IMR-90 (cell line): ENCODE data around the gene METTL24. TPM values are rescaled to one million over a fixed set of nuclear protein-coding genes. Genes with fewer than 3 reads are reported as not detected.

Source experiments
- ATAC-seq: fragments of 200-7000 bp; cut with Tn5 transposase; 2 replicates; pipeline ENCODE4 v1.9.1; 2020; ENCODE audit warnings: low read depth, mild to moderate bottlenecking, moderate library complexity
- BruUV-seq: library from RNA; stranded (reverse); fragments of 400-500 nt; replicated peaks from 2 replicates; lab custom pipeline; 2021; lab: Mats Ljungman, UMichigan
- CTCF ChIA-PET: fragments of 300-600 bp; formaldehyde crosslinking; extraction: SDS; loops from one replicate; lab custom pipeline; 2021; ENCODE audit warnings: antibody characterized with exemption; lab: Yijun Ruan, JAX
- POLR2A ChIA-PET: fragments of 300-600 bp; sonication (Branson Sonifier 250); formaldehyde crosslinking; loops from one replicate; lab custom pipeline; 2022; ENCODE audit warnings: antibody characterized with exemption; ENCODE audit not compliant: unreplicated experiment; lab: Charles Lee
- DNase-seq: peaks from one replicate; pipeline ENCODE4 v3.0.0; 2013
- H2AFZ ChIP-seq: replicated peaks from 2 replicates; pipeline ENCODE3; 2013; ENCODE audit warnings: low read length, mild to moderate bottlenecking; ENCODE audit not compliant: poor library complexity
- H2AK5ac ChIP-seq: 2 replicates; pipeline ENCODE4 v1.6.1; 2013; ENCODE audit warnings: low read depth, low read length, inconsistent platforms
- H2AK9ac ChIP-seq: replicated peaks from 2 replicates; pipeline ENCODE3; 2013; ENCODE audit warnings: mild to moderate bottlenecking, low read depth, low read length, moderate library complexity; ENCODE audit not compliant: poor library complexity
- H2BK120ac ChIP-seq: 2 replicates; pipeline ENCODE4 v1.6.1; 2013; ENCODE audit warnings: low read depth, low read length, inconsistent platforms
- H2BK15ac ChIP-seq: 3 replicates; pipeline ENCODE4 v1.6.1; 2013; ENCODE audit warnings: low read depth, low read length, inconsistent platforms
- H2BK20ac ChIP-seq: 2 replicates; pipeline ENCODE4 v1.6.1; 2013; ENCODE audit warnings: low read depth, mild to moderate bottlenecking, inconsistent platforms, low read length, moderate library complexity
- H2BK5ac ChIP-seq: 2 replicates; pipeline ENCODE4 v1.6.1; 2013; ENCODE audit warnings: mild to moderate bottlenecking, low read depth, low read length, inconsistent platforms; ENCODE audit not compliant: poor library complexity, severe bottlenecking
- H3K14ac ChIP-seq: replicated peaks from 2 replicates; pipeline ENCODE4 v1.6.1; 2013; ENCODE audit warnings: low read depth, low read length, inconsistent platforms
- H3K18ac ChIP-seq: 2 replicates; pipeline ENCODE4 v1.6.1; 2013; ENCODE audit warnings: low read depth, low read length, control low read depth
- H3K23ac ChIP-seq: 2 replicates; pipeline ENCODE4 v1.6.1; 2013; ENCODE audit warnings: low read depth, low read length, inconsistent platforms
- H3K27ac ChIP-seq: 2 replicates; pipeline ENCODE4 v1.5.1; 2013; ENCODE audit warnings: mild to moderate bottlenecking, control low read depth, low read length; ENCODE audit not compliant: insufficient read depth
- H3K27me3 ChIP-seq: 2 replicates; pipeline ENCODE4 v1.6.1; 2013; ENCODE audit warnings: low read length; ENCODE audit not compliant: control insufficient read depth, insufficient read depth
- H3K36me3 ChIP-seq: 2 replicates; pipeline ENCODE4 v1.6.1; 2013; ENCODE audit warnings: low read length, mixed read lengths; ENCODE audit not compliant: control insufficient read depth, insufficient read depth
- H3K4ac ChIP-seq: 2 replicates; pipeline ENCODE4 v1.6.1; 2013; ENCODE audit warnings: low read depth, low read length, inconsistent platforms
- H3K4me1 ChIP-seq: 2 replicates; pipeline ENCODE4 v1.6.1; 2013; ENCODE audit warnings: low read length, mixed read lengths; ENCODE audit not compliant: control insufficient read depth, insufficient read depth
- H3K4me2 ChIP-seq: 2 replicates; pipeline ENCODE4 v1.6.1; 2013; ENCODE audit warnings: low read depth, mild to moderate bottlenecking, control low read depth, low read length, moderate library complexity
- H3K4me3 ChIP-seq: 2 replicates; pipeline ENCODE4 v1.5.1; 2013; ENCODE audit warnings: low read depth, mild to moderate bottlenecking, control low read depth, low read length, moderate library complexity; ENCODE audit not compliant: insufficient read depth
- H3K56ac ChIP-seq: 2 replicates; pipeline ENCODE4 v1.6.1; 2013; ENCODE audit warnings: low read length, inconsistent platforms; ENCODE audit not compliant: insufficient read depth; ENCODE audit errors: extremely low read depth
- H3K79me1 ChIP-seq, 2 experiments: 2 replicates each; pipeline ENCODE4 v1.6.1; 2013; ENCODE audit warnings: low read length in 2 of 2, inconsistent platforms in 1 of 2, low read depth in 1 of 2
- H3K9ac ChIP-seq: 2 replicates; pipeline ENCODE4 v1.6.1; 2013; ENCODE audit warnings: low read depth, low read length, control low read depth
- H3K9me1 ChIP-seq: 2 replicates; pipeline ENCODE4 v1.6.1; 2013; ENCODE audit warnings: low read length, inconsistent platforms; ENCODE audit not compliant: insufficient read depth
- H3K9me3 ChIP-seq: 2 replicates; pipeline ENCODE4 v1.6.1; 2013; ENCODE audit warnings: low read length; ENCODE audit not compliant: control insufficient read depth, insufficient read depth
- H4K20me1 ChIP-seq: 2 replicates; pipeline ENCODE4 v1.6.1; 2013; ENCODE audit warnings: low read length, inconsistent platforms; ENCODE audit not compliant: insufficient read depth
- H4K5ac ChIP-seq: 2 replicates; pipeline ENCODE4 v1.6.1; 2013; ENCODE audit warnings: mild to moderate bottlenecking, low read depth, low read length, control low read depth
- H4K8ac ChIP-seq, 2 experiments: 2 replicates each; pipeline ENCODE4 v1.6.1; 2013; ENCODE audit warnings: low read depth in 2 of 2, low read length in 2 of 2, control low read depth in 1 of 2, inconsistent platforms in 1 of 2
- H4K91ac ChIP-seq: 2 replicates; pipeline ENCODE4 v1.6.1; 2013; ENCODE audit warnings: low read depth, low read length, inconsistent platforms; ENCODE audit not compliant: insufficient read depth
- BHLHE40 ChIP-seq: fragments of 150-350 bp; IDR thresholded peaks from 2 replicates; pipeline ENCODE4 v1.6.1; 2016; ENCODE audit warnings: mild to moderate bottlenecking, low read depth, low read length
- CHD1 ChIP-seq: IDR thresholded peaks from 2 replicates; pipeline ENCODE4 v1.6.1; 2012; ENCODE audit warnings: low read depth, low read length, improper control_type of control experiment
- MXI1 ChIP-seq: IDR thresholded peaks from 2 replicates; pipeline ENCODE4 v1.6.1; 2012; ENCODE audit warnings: low read depth, mild to moderate bottlenecking, low read length, moderate library complexity, borderline replicate concordance
- NFE2L2 ChIP-seq: fragments of 150-350 bp; IDR thresholded peaks from 2 replicates; pipeline ENCODE4 v1.6.1; 2016; ENCODE audit warnings: low read depth, mild to moderate bottlenecking, low read length
- POLR2A ChIP-seq: IDR thresholded peaks from 2 replicates; pipeline ENCODE4 v1.6.1; 2012; ENCODE audit warnings: mild to moderate bottlenecking, low read depth, low read length
- RAD21 ChIP-seq: IDR thresholded peaks from 2 replicates; pipeline ENCODE4 v1.6.1; 2012; ENCODE audit warnings: low read length, improper control_type of control experiment
- RFX5 ChIP-seq: IDR thresholded peaks from 2 replicates; pipeline ENCODE4 v1.8.0; 2012; ENCODE audit warnings: low read depth, mild to moderate bottlenecking, low read length, moderate library complexity
- WGBS, 2 experiments: methylation state at CpG; one replicate each; pipeline versions ENCODE4 v1.1.5 to v1.1.7; 2013; ENCODE audit warnings: missing lambda C conversion rate in 2 of 2; ENCODE audit not compliant: insufficient read length in 1 of 2; ENCODE audit errors: extremely low coverage in 2 of 2; 5-methylcytosine and 5-hydroxymethylcytosine counted together
- dilution Hi-C: fragments of 300-500 bp; cut with HindIII; formaldehyde crosslinking; loops from one replicate; pipeline ENCODE4 v1.14.3; 2018; ENCODE audit warnings: low sequenced_read_pairs; ENCODE audit not compliant: unreplicated experiment
- in situ Hi-C: fragments of 300-500 bp; cut with MboI; formaldehyde crosslinking; loops from 3 replicates; pipeline ENCODE4 v1.14.3; 2019; ENCODE audit warnings: low sequenced_read_pairs, inconsistent platforms, mixed read lengths
- intact Hi-C: fragments of 100-400 bp; cut with micrococcal nuclease; formaldehyde crosslinking; loops from 2 replicates; pipeline ENCODE4 v1.10.0; 2022
- polyA plus RNA-seq, 3 experiments: library from polyadenylated mRNA; depleted of rRNA; stranded (reverse); fragments of >200 nt; gene quantifications; 2 replicates each; pipeline ENCODE4 v1.2.3, GENCODE V29; 2012; ENCODE audit warnings: low replicate concordance in 1 of 3
- total RNA-seq: library from RNA; depleted of rRNA; stranded (reverse); fragments of >200 nt; gene quantifications from 2 replicates; pipeline ENCODE4 v1.2.3, GENCODE V29; 2012
- TF ChIP-seq, protein P1 (sequence below): fragments of 150-350 bp; IDR thresholded peaks from 2 replicates; pipeline ENCODE4 v1.6.1; 2016; ENCODE audit warnings: low read depth, mild to moderate bottlenecking, low read length, moderate library complexity, borderline replicate concordance
- TF ChIP-seq, protein P2 (sequence below): fragments of 150-350 bp; IDR thresholded peaks from 2 replicates; pipeline ENCODE4 v1.6.1; 2017; ENCODE audit warnings: mild to moderate bottlenecking, antibody characterized with exemption, low read length, low read depth

Gene METTL24
- total and polyA plus RNA-seq, 2 of the 4 experiments (the other 2 are of a cell fraction) = not detected

DNA sequence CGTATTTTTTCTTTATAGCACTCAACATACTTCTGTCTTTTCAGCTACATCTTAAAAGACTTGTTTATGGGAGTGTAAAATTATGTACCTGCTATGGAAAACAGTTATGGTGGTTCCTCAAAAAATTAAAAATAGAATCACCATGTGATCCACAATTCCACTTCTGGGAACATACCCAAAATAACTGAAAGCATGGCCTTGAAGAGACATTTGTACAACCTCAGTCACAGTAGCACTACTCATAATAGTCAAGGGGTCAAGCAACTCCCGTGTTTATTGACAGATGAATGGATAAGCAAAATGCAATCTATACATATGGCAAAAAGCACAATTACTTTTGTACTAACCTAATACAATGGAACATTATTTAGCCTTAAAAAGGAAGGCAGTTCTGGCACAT is 74.5 kb downstream of the METTL24 start:
- TF ChIP-seq CHD1 (no peak), NFE2L2 (no peak), RFX5 (no peak), MXI1 (no peak), BHLHE40 (no peak), RAD21 (no peak), POLR2A (no peak)
- TF ChIP-seq, protein P1, sequence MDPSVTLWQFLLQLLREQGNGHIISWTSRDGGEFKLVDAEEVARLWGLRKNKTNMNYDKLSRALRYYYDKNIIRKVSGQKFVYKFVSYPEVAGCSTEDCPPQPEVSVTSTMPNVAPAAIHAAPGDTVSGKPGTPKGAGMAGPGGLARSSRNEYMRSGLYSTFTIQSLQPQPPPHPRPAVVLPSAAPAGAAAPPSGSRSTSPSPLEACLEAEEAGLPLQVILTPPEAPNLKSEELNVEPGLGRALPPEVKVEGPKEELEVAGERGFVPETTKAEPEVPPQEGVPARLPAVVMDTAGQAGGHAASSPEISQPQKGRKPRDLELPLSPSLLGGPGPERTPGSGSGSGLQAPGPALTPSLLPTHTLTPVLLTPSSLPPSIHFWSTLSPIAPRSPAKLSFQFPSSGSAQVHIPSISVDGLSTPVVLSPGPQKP = no peak
- TF ChIP-seq, protein P2, sequence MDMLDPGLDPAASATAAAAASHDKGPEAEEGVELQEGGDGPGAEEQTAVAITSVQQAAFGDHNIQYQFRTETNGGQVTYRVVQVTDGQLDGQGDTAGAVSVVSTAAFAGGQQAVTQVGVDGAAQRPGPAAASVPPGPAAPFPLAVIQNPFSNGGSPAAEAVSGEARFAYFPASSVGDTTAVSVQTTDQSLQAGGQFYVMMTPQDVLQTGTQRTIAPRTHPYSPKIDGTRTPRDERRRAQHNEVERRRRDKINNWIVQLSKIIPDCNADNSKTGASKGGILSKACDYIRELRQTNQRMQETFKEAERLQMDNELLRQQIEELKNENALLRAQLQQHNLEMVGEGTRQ = no peak
- H2BK15ac ChIP-seq = no peak overlapping the region
- H3K4me2 ChIP-seq = no peak overlapping the region
- CTCF ChIA-PET = no interaction called here
- no peak overlapping the region for H3K56ac ChIP-seq
- intact Hi-C loops = no loop called here
- no peaks in the 10 kb centered on the region for H3K79me1 ChIP-seq
- H3K23ac ChIP-seq = no peak overlapping the region
- DNase-seq = no peak
- no peak overlapping the region for H2BK120ac ChIP-seq
- H3K9ac ChIP-seq = no peak overlapping the region
- no peak overlapping the region for H2BK5ac ChIP-seq
- dilution Hi-C loops = no loop called here
- no peaks in the 10 kb centered on the region for H4K20me1 ChIP-seq
- POLR2A ChIA-PET = no interaction called here
- no peak overlapping the region for H3K4me3 ChIP-seq
- no TSS peak for BruUV-seq
- in situ Hi-C loops = no loop called here
- H3K4ac ChIP-seq = no peak overlapping the region
- no CpG with 5 or more reads among the region's 2 CpGs for WGBS, 2 experiments
- H4K91ac ChIP-seq = no peak overlapping the region
- no peaks in the 10 kb centered on the region for H3K36me3 ChIP-seq
- H2AK9ac ChIP-seq = no peak overlapping the region
- no peak overlapping the region for H2AFZ ChIP-seq
- no peaks in the 10 kb centered on the region for H3K9me1 ChIP-seq
- H3K14ac ChIP-seq = no peak overlapping the region
- H3K9me3 ChIP-seq = no peaks in the 10 kb centered on the region; the same call in 1 of the 2 replicates
- no peak overlapping the region for H2AK5ac ChIP-seq
- H4K8ac ChIP-seq = no peak overlapping the region
- no peak overlapping the region for H2BK20ac ChIP-seq
- H3K27me3 ChIP-seq = peaks cover 4% of the 10 kb centered on the region
- no peak overlapping the region for H3K27ac ChIP-seq
- H3K18ac ChIP-seq = no peak overlapping the region
- no peak overlapping the region for H4K5ac ChIP-seq
- ATAC-seq = no peak
- H3K4me1 ChIP-seq = no peaks in the 10 kb centered on the region
